ENCODE measurements around the gene CYP2W1. TPM values are rescaled to one million over a fixed set of nuclear protein-coding genes. Genes with fewer than 3 reads are reported as not detected.

The CYP2W1 gene
- total and polyA plus RNA-seq, 3 donors from 2014 or later: 0.61 to 1.2 (median 0.71) TPM

GRCh38 chr7:1024331-1024841 is 41.4 kb downstream of the CYP2W1 start:
- Histone ChIP-seq H3K27me3 (no peaks in the 10 kb centered on the region), H3K27ac (no peak overlapping the region), H3K36me3 (ENCODE audit: low read depth, missing control alignments) (no peaks in the 10 kb centered on the region), H3K9me3 (no peaks in the 10 kb centered on the region), H3K4me1 (peaks cover 12% of the 10 kb centered on the region), H3K4me3 (no peak overlapping the region)
- WGBS, 2 donors: 81 to 87% methylated on average over 15 of the region's 15 CpGs
- TF ChIP-seq POLR2A (IDR thresholded peaks at IDR 0.05) (no peak), CTCF (IDR thresholded peaks at IDR 0.05) (no peak)
- intact Hi-C loops (cut with DNase I; ENCODE audit: low total_unique reads): no loop called here
- no peak for DNase-seq

- Histone ChIP-seq H3K36me3 (ENCODE audit: low read depth, missing control alignments) (no peaks in the 10 kb centered on the region), H3K4me3 (no peak overlapping the region), H3K4me1 (peaks cover 14% of the 10 kb centered on the region), H3K27ac (no peak overlapping the region), H3K9me3 (no peaks in the 10 kb centered on the region), H3K27me3 (no peaks in the 10 kb centered on the region)
- intact Hi-C loops (cut with DNase I; ENCODE audit: low total_unique reads): no loop called here
- no peak for DNase-seq
- TF ChIP-seq POLR2A (IDR thresholded peaks at IDR 0.05) (no peak), CTCF (IDR thresholded peaks at IDR 0.05) (no peak)
- WGBS, 2 donors: 87 to 91% methylated on average over 11 to 25 of the region's 25 CpGs
These were observed 42.1 kb downstream of the CYP2W1 start for GRCh38 chr7:1024876-1025742.

- no peak for TF ChIP-seq POLR2A (IDR thresholded peaks at IDR 0.05)
- TF ChIP-seq CTCF (IDR thresholded peaks at IDR 0.05): no peak
- H3K36me3 ChIP-seq (ENCODE audit: low read depth, missing control alignments): no peaks in the 10 kb centered on the region
- H3K4me1 ChIP-seq: peaks cover 14% of the 10 kb centered on the region
- 82 to 88% methylated on average over 19 to 31 of the region's 31 CpGs for whole genome bisulfite sequencing, 2 donors
- no peak overlapping the region for H3K27ac ChIP-seq
- H3K27me3 ChIP-seq: no peaks in the 10 kb centered on the region
- no peak for DNase-seq
- H3K9me3 ChIP-seq: no peaks in the 10 kb centered on the region
- intact Hi-C loops (cut with DNase I; ENCODE audit: low total_unique reads): no loop called here
- no peak overlapping the region for H3K4me3 ChIP-seq
These were observed 43.0 kb downstream of the CYP2W1 start for GRCh38 chr7:1025743-1026581.

GRCh38 chr7:1026721-1027161 is 43.8 kb downstream of the CYP2W1 start:
- no peaks in the 10 kb centered on the region for H3K27me3 ChIP-seq
- H3K4me1 ChIP-seq: peaks cover 14% of the 10 kb centered on the region
- WGBS, 2 donors: 73 to 74% methylated on average over 20 of the region's 20 CpGs
- intact Hi-C loops (cut with DNase I; ENCODE audit: low total_unique reads): no loop called here
- TF ChIP-seq CTCF (IDR thresholded peaks at IDR 0.05) (no peak), POLR2A (IDR thresholded peaks at IDR 0.05) (no peak)
- peak overlapping the region in 1 of 2 donors; percentile 95 for H3K27ac ChIP-seq
- no peaks in the 10 kb centered on the region for H3K36me3 ChIP-seq (ENCODE audit: low read depth, missing control alignments)
- H3K4me3 ChIP-seq: no peak overlapping the region
- no peak for DNase-seq
- no peaks in the 10 kb centered on the region for H3K9me3 ChIP-seq
